Thoracic aorta (tissue), 2 donors: ENCODE results near the gene OPTN. TPM values are rescaled to one million over a fixed set of nuclear protein-coding genes. Genes with fewer than 3 reads are reported as not detected.
"Not testable (repeated sequence)": the region's sequence is repeated elsewhere in the genome, so short reads cannot be mapped to it uniquely, and the experiment has no call there.

Experiments
- ATAC-seq: fragments of 150-250 bp; one replicate; pipeline ENCODE4 v1.8.0; 2017; ENCODE audit warnings: low read depth; ENCODE audit not compliant: insufficient number of reproducible peaks, low FRiP score
- DNase-seq: peaks from one replicate; pipeline ENCODE4 v3.0.0-alpha.2; 2020; ENCODE audit warnings: low spot score
- H3K27ac ChIP-seq, 2 donors: fragments of 200-600 bp; sonication (generic); 1 replicate in 1 of 2; 2 replicates in 1 of 2; pipeline ENCODE4 v1.5.1; 2016; ENCODE audit warnings: mild to moderate bottlenecking in 2 of 2, moderate library complexity in 2 of 2
- H3K27me3 ChIP-seq: fragments of 200-600 bp; sonication (generic); replicated peaks from 2 replicates; pipeline ENCODE4 v1.6.0; 2016; ENCODE audit warnings: mild to moderate bottlenecking; ENCODE audit not compliant: insufficient read depth
- H3K36me3 ChIP-seq: fragments of 200-600 bp; sonication (generic); one replicate; pipeline ENCODE4 v1.5.1; 2016
- H3K4me1 ChIP-seq, 2 donors: fragments of 200-600 bp; sonication (generic); 1 replicate in 1 of 2; 2 replicates in 1 of 2; pipeline versions ENCODE4 v1.5.1 to v1.6.0; 2016; ENCODE audit warnings: low read depth in 2 of 2, mild to moderate bottlenecking in 1 of 2; ENCODE audit not compliant: control insufficient read depth in 1 of 2
- H3K4me3 ChIP-seq: fragments of 200-600 bp; sonication (generic); 2 replicates; pipeline ENCODE4 v1.5.1; 2016; ENCODE audit warnings: mild to moderate bottlenecking
- H3K9me3 ChIP-seq: fragments of 200-600 bp; sonication (generic); 2 replicates; pipeline ENCODE4 v1.5.1; 2016
- total RNA-seq, 2 donors: library from RNA; depleted of rRNA; stranded (reverse); fragments of >200 nt; gene quantifications; one replicate each; pipeline versions ENCODE4 v1.1.0 to v1.2.3, GENCODE V29; 2016
- TF ChIP-seq, protein P1 (sequence below): fragments of 200-600 bp; sonication (generic); IDR thresholded peaks from one replicate; pipeline ENCODE4 v1.5.1; 2019; ENCODE audit warnings: antibody characterized with exemption

OPTN gene
- total RNA-seq, 2 donors from 2014 or later = 55.8 to 70.3 TPM

DNA sequence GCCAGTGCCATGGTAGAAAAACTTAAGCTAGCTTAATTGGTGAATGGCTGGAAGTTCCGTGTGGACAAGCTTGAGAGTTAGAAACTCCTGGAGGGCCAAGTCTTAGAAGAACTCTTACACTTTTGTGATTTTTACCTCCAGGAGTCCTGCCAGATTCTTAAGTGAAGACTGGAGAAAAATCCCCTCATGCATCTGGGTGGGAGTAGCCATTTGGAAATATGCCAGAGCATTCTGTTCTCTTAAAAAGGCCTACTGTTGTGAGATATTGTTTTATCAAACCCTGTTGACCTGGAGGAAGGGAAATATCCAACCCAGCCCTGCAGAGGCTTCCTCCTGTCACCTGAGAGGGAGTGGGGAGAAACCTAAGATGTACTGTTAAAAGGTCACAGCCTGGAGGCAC is 43.8 kb downstream of the OPTN start:
- H3K27me3 ChIP-seq = no peaks in the 10 kb centered on the region
- TF ChIP-seq, protein P1, sequence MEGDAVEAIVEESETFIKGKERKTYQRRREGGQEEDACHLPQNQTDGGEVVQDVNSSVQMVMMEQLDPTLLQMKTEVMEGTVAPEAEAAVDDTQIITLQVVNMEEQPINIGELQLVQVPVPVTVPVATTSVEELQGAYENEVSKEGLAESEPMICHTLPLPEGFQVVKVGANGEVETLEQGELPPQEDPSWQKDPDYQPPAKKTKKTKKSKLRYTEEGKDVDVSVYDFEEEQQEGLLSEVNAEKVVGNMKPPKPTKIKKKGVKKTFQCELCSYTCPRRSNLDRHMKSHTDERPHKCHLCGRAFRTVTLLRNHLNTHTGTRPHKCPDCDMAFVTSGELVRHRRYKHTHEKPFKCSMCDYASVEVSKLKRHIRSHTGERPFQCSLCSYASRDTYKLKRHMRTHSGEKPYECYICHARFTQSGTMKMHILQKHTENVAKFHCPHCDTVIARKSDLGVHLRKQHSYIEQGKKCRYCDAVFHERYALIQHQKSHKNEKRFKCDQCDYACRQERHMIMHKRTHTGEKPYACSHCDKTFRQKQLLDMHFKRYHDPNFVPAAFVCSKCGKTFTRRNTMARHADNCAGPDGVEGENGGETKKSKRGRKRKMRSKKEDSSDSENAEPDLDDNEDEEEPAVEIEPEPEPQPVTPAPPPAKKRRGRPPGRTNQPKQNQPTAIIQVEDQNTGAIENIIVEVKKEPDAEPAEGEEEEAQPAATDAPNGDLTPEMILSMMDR = no peak
- no peak overlapping the region for H3K27ac ChIP-seq
- peaks cover 11% of the 10 kb centered on the region for H3K36me3 ChIP-seq
- H3K4me3 ChIP-seq = no peak overlapping the region
- ATAC-seq (no peak), DNase-seq (no peak)
- H3K4me1 ChIP-seq = no peaks in the 10 kb centered on the region
- no peaks in the 10 kb centered on the region for H3K9me3 ChIP-seq

DNA sequence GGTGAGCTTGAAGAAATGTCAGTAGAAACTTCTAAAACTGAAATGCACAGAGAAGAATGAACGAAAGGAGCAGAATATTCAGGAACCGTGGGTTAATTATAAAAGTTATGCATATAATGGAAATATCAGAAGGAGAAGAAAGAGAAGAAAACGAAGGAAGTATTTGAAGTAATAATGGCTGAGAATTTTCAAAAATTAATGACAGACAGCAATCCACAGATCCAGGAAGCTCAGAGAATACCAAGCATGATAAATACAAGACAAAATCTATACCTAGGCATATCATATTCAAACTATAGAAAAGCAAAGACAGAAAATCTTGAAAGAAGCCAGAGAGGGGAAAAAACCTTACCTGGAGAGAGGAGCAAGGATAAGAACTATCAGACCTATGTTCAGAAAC is 44.9 kb downstream of the OPTN start:
- TF ChIP-seq, protein P1 = no peak
- ATAC-seq (no peak), DNase-seq (no peak)
- H3K27me3 ChIP-seq = no peaks in the 10 kb centered on the region
- H3K27ac ChIP-seq = no peak overlapping the region
- H3K36me3 ChIP-seq = peaks cover 11% of the 10 kb centered on the region
- no peak overlapping the region for H3K4me3 ChIP-seq
- H3K9me3 ChIP-seq = no peaks in the 10 kb centered on the region
- no peaks in the 10 kb centered on the region for H3K4me1 ChIP-seq

DNA sequence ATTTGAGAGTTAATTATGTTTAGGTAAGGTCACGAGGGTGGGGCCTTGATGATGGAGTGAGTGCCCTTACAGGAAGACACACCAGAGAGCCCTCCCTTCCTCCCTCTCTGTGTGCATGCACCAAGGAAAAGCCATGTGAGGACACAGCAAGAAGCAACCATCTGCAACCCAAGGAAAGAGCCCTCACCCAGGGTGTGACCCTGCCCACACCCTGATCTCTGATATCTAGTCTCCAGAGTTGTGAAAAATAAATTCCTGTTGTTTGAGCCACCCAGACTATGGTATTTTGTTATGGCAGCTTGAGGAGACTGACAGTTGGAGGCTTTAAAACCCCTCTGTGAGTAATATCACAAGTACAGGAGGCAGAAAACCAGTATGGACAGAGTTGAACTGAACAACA is 46.4 kb downstream of the OPTN start:
- Histone ChIP-seq H3K4me1 (no peaks in the 10 kb centered on the region), H3K9me3 (no peaks in the 10 kb centered on the region), H3K4me3 (no peak overlapping the region), H3K27me3 (no peaks in the 10 kb centered on the region), H3K27ac (no peak overlapping the region), H3K36me3 (peaks cover 4% of the 10 kb centered on the region)
- TF ChIP-seq, protein P1 = no peak
- DNase-seq (no peak), ATAC-seq (no peak)

DNA sequence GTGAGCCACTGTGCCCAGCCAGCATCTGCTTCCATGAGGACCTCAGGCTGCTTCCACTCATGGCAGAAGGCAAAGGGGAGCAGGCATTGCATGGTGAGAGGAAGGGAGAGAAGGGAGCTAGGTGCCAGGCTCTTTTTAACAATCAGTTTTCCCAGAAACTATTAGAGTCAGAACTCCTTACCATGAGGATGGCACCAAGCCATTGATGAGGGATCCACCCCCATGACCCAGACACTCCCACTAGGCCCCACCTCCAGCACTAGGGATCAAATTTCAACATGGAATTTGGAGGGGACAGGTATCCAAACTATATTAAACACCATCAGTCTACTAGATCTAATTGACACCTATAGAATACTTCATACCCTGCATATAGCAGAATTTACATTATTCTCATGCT is 47.2 kb downstream of the OPTN start:
- TF ChIP-seq, protein P1 = no peak
- Histone ChIP-seq H3K4me1 (no peaks in the 10 kb centered on the region), H3K27ac (no peak overlapping the region), H3K4me3 (no peak overlapping the region), H3K36me3 (no peaks in the 10 kb centered on the region), H3K27me3 (no peaks in the 10 kb centered on the region), H3K9me3 (no peaks in the 10 kb centered on the region)
- DNase-seq (no peak), ATAC-seq (no peak)

DNA sequence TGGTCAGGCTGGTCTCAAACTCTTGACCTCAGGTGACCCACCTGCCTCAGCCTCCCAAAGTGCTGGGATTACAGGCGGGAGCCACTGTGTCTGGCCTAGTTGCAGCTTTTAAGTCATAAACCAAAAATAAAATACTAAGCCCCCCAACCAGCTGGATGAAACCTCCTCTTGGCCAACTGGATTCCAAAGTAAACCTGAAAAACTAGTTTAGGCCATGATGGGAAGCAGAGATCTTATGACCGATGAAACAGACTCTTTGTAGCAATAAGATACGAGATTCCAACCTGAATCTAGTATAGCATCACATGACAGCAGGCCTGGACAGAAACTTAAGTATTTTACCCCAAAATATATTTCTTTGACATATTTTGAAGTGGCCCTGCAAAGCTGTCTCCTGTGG is 52.3 kb downstream of the OPTN start:
- no peaks in the 10 kb centered on the region for H3K9me3 ChIP-seq
- DNase-seq (no peak), ATAC-seq (no peak)
- no peaks in the 10 kb centered on the region for H3K27me3 ChIP-seq
- H3K4me3 ChIP-seq = no peak overlapping the region
- H3K4me1 ChIP-seq = no peaks in the 10 kb centered on the region
- H3K27ac ChIP-seq = no peak overlapping the region
- TF ChIP-seq, protein P1 = no peak
- no peaks in the 10 kb centered on the region for H3K36me3 ChIP-seq

DNA sequence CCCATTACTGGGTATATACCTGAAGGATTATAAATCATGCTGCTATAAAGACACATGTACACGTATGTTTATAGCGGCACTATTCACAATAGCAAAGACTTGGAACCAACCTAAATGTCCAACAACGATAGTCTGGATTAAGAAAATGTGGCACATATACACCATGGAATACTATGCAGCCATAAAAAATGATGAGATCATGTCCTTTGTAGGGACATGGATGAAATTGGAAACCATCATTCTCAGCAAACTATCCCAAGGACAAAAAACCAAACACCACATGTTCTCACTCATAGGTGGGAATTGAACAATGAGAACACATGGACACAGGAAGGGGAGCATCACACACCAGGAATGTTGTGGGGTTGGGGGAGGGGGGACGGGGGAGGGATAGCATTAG is 55.9 kb downstream of the OPTN start:
- not testable (repeated sequence) for H3K36me3 ChIP-seq, ATAC-seq, H3K27me3 ChIP-seq, DNase-seq, H3K4me1 ChIP-seq, H3K27ac ChIP-seq, H3K9me3 ChIP-seq, H3K4me3 ChIP-seq
